ENCODE results near the gene RNPEP.
A peak's percentile ranks its signal among the peaks of the same experiment; 100 is the strongest.

The RNPEP gene

GRCh38 chr1:202029727-202030126 is 47.3 kb downstream of the RNPEP start:
- no peak for DNase-seq (ENCODE audit: low read depth, low spot score)
- Histone ChIP-seq H3K27ac (no peak overlapping the region), H3K36me3 (ENCODE audit: insufficient read depth, low read length) (no peaks in the 10 kb centered on the region), H3K9me3 (ENCODE audit: low read depth, low read length) (no peaks in the 10 kb centered on the region), H3K9ac (ENCODE audit: insufficient read length) (no peak overlapping the region), H3K4me3 (no peak overlapping the region)
- TF ChIP-seq FOXP2 (optimal IDR thresholded peaks at IDR 0.05; ENCODE audit: control extremely low read depth, extremely low read length, insufficient read depth) (no peak), EZH2 (IDR thresholded peaks at IDR 0.05) (no peak), POLR2AphosphoS5 (IDR thresholded peaks at IDR 0.05; ENCODE audit: borderline replicate concordance, low read depth, low read length) (no peak)

GRCh38 chr1:202031796-202032195 is 49.3 kb downstream of the RNPEP start:
- H3K9ac ChIP-seq (ENCODE audit: insufficient read length), result no peak overlapping the region
- DNase-seq (ENCODE audit: low read depth, low spot score), result no peak
- H3K27ac ChIP-seq, result no peak overlapping the region
- H3K4me3 ChIP-seq, result no peak overlapping the region
- no peaks in the 10 kb centered on the region for H3K36me3 ChIP-seq (ENCODE audit: insufficient read depth, low read length)
- TF ChIP-seq FOXP2 (optimal IDR thresholded peaks at IDR 0.05; ENCODE audit: control extremely low read depth, extremely low read length, insufficient read depth) (no peak), EZH2 (IDR thresholded peaks at IDR 0.05) (no peak), POLR2AphosphoS5 (IDR thresholded peaks at IDR 0.05; ENCODE audit: borderline replicate concordance, low read depth, low read length) (no peak)
- H3K9me3 ChIP-seq (ENCODE audit: low read depth, low read length), result no peaks in the 10 kb centered on the region

DNA sequence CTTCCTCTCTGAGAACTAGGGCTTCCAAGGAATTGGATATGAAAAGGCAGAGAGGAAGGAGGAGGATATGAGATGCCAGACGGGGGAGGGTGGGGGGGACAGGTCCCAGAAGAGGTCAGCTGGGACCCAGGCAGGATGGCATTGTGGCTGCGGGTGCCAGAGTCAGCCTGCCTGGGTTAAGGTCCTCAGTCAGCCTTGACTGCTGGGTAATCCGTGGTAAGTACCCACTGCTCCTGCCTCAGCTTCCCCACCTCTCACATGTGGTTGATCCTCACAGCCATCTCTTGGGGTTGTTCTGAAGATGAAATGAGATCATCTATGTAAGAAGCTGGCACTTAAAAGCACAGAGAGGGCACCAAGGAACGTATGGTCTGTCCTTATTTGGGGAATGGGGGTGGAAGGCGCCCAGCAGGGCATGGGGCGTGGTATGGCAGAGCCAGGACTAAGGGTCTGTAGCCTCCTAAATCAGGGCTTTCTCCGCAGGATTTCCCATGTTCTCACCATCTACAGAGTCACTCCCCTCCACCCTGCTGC is 51.8 kb downstream of the RNPEP start:
- Histone ChIP-seq H3K36me3 (ENCODE audit: insufficient read depth, low read length) (no peaks in the 10 kb centered on the region), H3K9ac (ENCODE audit: insufficient read length) (peak overlapping the region; percentile 7), H3K27ac (peak overlapping the region; percentile 23), H3K4me3 (peak overlapping the region; percentile 54; the same call in 1 of the 2 replicates), H3K9me3 (ENCODE audit: low read depth, low read length) (no peaks in the 10 kb centered on the region)
- no peak for TF ChIP-seq EZH2 (IDR thresholded peaks at IDR 0.05)
- no peak for TF ChIP-seq POLR2AphosphoS5 (IDR thresholded peaks at IDR 0.05; ENCODE audit: borderline replicate concordance, low read depth, low read length)
- TF ChIP-seq FOXP2 (optimal IDR thresholded peaks at IDR 0.05; ENCODE audit: control extremely low read depth, extremely low read length, insufficient read depth), result no peak
- no peak for DNase-seq (ENCODE audit: low read depth, low spot score)

- Histone ChIP-seq H3K27ac (peak overlapping the region; percentile 71), H3K36me3 (ENCODE audit: insufficient read depth, low read length) (no peaks in the 10 kb centered on the region), H3K4me3 (peak overlapping the region; percentile 54), H3K9ac (ENCODE audit: insufficient read length) (peak overlapping the region; percentile 7), H3K9me3 (ENCODE audit: low read depth, low read length) (no peaks in the 10 kb centered on the region)
- TF ChIP-seq EZH2 (IDR thresholded peaks at IDR 0.05), result no peak
- no peak for TF ChIP-seq FOXP2 (optimal IDR thresholded peaks at IDR 0.05; ENCODE audit: control extremely low read depth, extremely low read length, insufficient read depth)
- TF ChIP-seq POLR2AphosphoS5 (IDR thresholded peaks at IDR 0.05; ENCODE audit: borderline replicate concordance, low read depth, low read length), result no peak
- DNase-seq (ENCODE audit: low read depth, low spot score), result peak; percentile 60
These were observed 52.4 kb downstream of the RNPEP start for GRCh38 chr1:202034683-202035462.

- Histone ChIP-seq H3K27ac (no peak overlapping the region), H3K9me3 (ENCODE audit: low read depth, low read length) (no peaks in the 10 kb centered on the region), H3K36me3 (ENCODE audit: insufficient read depth, low read length) (no peaks in the 10 kb centered on the region), H3K4me3 (no peak overlapping the region), H3K9ac (ENCODE audit: insufficient read length) (no peak overlapping the region)
- no peak for TF ChIP-seq POLR2AphosphoS5 (IDR thresholded peaks at IDR 0.05; ENCODE audit: borderline replicate concordance, low read depth, low read length)
- no peak for TF ChIP-seq EZH2 (IDR thresholded peaks at IDR 0.05)
- no peak for TF ChIP-seq FOXP2 (optimal IDR thresholded peaks at IDR 0.05; ENCODE audit: control extremely low read depth, extremely low read length, insufficient read depth)
- DNase-seq (ENCODE audit: low read depth, low spot score), result no peak
These were observed 54.3 kb downstream of the RNPEP start for GRCh38 chr1:202036595-202037387.

- TF ChIP-seq POLR2AphosphoS5 (IDR thresholded peaks at IDR 0.05; ENCODE audit: borderline replicate concordance, low read depth, low read length) (no peak), FOXP2 (optimal IDR thresholded peaks at IDR 0.05; ENCODE audit: control extremely low read depth, extremely low read length, insufficient read depth) (no peak)
- Histone ChIP-seq H3K9me3 (ENCODE audit: low read depth, low read length) (no peaks in the 10 kb centered on the region), H3K4me3 (no peak overlapping the region), H3K27ac (no peak overlapping the region), H3K36me3 (ENCODE audit: insufficient read depth, low read length) (no peaks in the 10 kb centered on the region), H3K9ac (ENCODE audit: insufficient read length) (no peak overlapping the region)
- no peak for DNase-seq (ENCODE audit: low read depth, low spot score)
These were observed 55.4 kb downstream of the RNPEP start for GRCh38 chr1:202037706-202038296.

DNA sequence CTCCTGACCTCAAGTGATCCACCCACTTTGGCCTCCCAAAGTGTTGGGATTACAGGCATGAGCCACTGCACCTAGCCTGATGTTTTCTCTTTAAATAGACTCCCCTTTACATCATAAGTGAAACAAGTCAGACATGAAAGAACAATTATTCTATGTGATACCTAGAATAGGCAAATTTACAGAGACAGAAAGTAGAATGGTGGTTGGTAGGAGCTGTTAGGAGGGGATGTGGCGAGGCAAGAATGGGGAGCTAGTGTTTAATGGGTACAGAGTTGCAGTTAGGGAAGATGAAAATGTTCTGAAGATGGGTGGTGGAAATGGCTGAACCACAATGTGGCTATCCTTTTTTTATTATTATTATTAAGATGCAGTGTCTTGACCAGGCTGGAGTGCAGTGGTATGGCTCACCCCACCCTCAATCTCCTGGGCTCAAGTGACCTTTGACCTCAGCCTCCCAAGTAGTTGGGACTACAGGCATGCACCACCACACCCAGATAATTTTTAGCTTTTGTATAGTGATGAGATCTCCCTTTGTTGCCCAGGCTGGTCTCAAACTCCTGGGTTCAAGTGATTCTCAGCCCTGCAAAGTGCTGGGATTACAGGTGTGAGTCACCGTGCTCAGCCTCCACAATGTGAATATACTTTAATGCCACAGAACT is 56.4 kb downstream of the RNPEP start:
- no peak for TF ChIP-seq POLR2AphosphoS5 (IDR thresholded peaks at IDR 0.05; ENCODE audit: borderline replicate concordance, low read depth, low read length)
- no peak for TF ChIP-seq EZH2 (IDR thresholded peaks at IDR 0.05)
- TF ChIP-seq FOXP2 (optimal IDR thresholded peaks at IDR 0.05; ENCODE audit: control extremely low read depth, extremely low read length, insufficient read depth), result no peak
- H3K27ac ChIP-seq, result no peak overlapping the region
- DNase-seq (ENCODE audit: low read depth, low spot score), result no peak

More for the DNA sequence above, 56.4 kb downstream of the RNPEP start:
- H3K4me3 ChIP-seq, result no peak overlapping the region
- no peak overlapping the region for H3K9ac ChIP-seq (ENCODE audit: insufficient read length)
- no peaks in the 10 kb centered on the region for H3K9me3 ChIP-seq (ENCODE audit: low read depth, low read length)
- H3K36me3 ChIP-seq (ENCODE audit: insufficient read depth, low read length), result no peaks in the 10 kb centered on the region
